B cell (primary cell): ENCODE data around the gene MBOAT1. TPM values are rescaled to one million over a fixed set of nuclear protein-coding genes. Genes with fewer than 3 reads are reported as not detected.

ENCODE experiments used
- ATAC-seq: fragments of 200-7000 bp; cut with Tn5 transposase; one replicate; pipeline ENCODE4 v1.10.0; 2021; ENCODE audit warnings: low read depth, mild to moderate bottlenecking, moderate number of reproducible peaks, moderate library complexity
- CTCF ChIA-PET: fragments of 350-600 bp; sonication (Branson Sonifier 250); formaldehyde crosslinking; loops from one replicate; lab custom pipeline; 2021; ENCODE audit warnings: antibody characterized with exemption, inconsistent platforms; lab: Charles Lee
- POLR2A ChIA-PET: fragments of 350-600 bp; sonication (Branson Sonifier 250); formaldehyde crosslinking; loops from one replicate; lab custom pipeline; 2021; ENCODE audit warnings: antibody characterized with exemption; lab: Charles Lee
- DNase-seq: peaks from one replicate; pipeline ENCODE4 v3.0.0; 2013
- H2AFZ ChIP-seq: 2 replicates; pipeline ENCODE4 v1.6.1; 2012; ENCODE audit warnings: mild to moderate bottlenecking, low read depth, low read length; ENCODE audit not compliant: insufficient read depth, poor library complexity, severe bottlenecking
- H3K27ac ChIP-seq, 2 donors: 1 replicate in 1 of 2; 2 replicates in 1 of 2; pipeline ENCODE4 v1.5.1; 2012 to 2013; ENCODE audit warnings: low read length in 2 of 2, mild to moderate bottlenecking in 2 of 2, moderate library complexity in 1 of 2
- H3K27me3 ChIP-seq, 4 experiments: fragments of 200-600 bp in 1 of 4; sonication (generic) in 1 of 4; replicated peaks in 1 of 4; 1 replicate in 2 of 4; 2 replicates in 2 of 4; pipeline versions ENCODE4 v1.6.1 to v1.7.0; 2013 to 2016; ENCODE audit warnings: low read length in 3 of 4, mild to moderate bottlenecking in 2 of 4, mixed read lengths in 1 of 4, moderate library complexity in 1 of 4; ENCODE audit not compliant: insufficient read depth in 4 of 4, control insufficient read depth in 3 of 4; ENCODE audit errors: control extremely low read depth in 1 of 4
- H3K36me3 ChIP-seq, 2 experiments: replicated peaks in 1 of 2; 1 replicate in 1 of 2; 2 replicates in 1 of 2; pipeline versions ENCODE4 v1.6.1 to v1.7.1; 2013; ENCODE audit warnings: low read length in 1 of 2; ENCODE audit not compliant: insufficient read depth in 2 of 2, control insufficient read depth in 1 of 2; ENCODE audit errors: control extremely low read depth in 1 of 2, extremely low read depth in 1 of 2
- H3K4me1 ChIP-seq, 2 donors: fragments of 200-600 bp in 1 of 2; sonication (generic) in 1 of 2; 1 replicate in 1 of 2; 2 replicates in 1 of 2; pipeline versions ENCODE4 v1.5.1 to v1.6.1; 2013 to 2017; ENCODE audit warnings: low read length in 2 of 2; ENCODE audit not compliant: control insufficient read depth in 2 of 2, insufficient read depth in 2 of 2
- H3K4me2 ChIP-seq: replicated peaks from 2 replicates; pipeline ENCODE3; 2012; ENCODE audit warnings: mild to moderate bottlenecking, low read depth, low read length; ENCODE audit not compliant: poor library complexity, severe bottlenecking
- H3K4me3 ChIP-seq, 5 experiments: fragments of 200-600 bp in 1 of 5; sonication (generic) in 1 of 5; 1 replicate in 3 of 5; 2 replicates in 2 of 5; pipeline versions ENCODE4 v1.5.1 to v1.7.0; 2011 to 2016; ENCODE audit warnings: low read length in 4 of 5, mild to moderate bottlenecking in 4 of 5, low read depth in 2 of 5, control low read depth in 1 of 5, moderate library complexity in 1 of 5; ENCODE audit not compliant: insufficient read depth in 1 of 5; ENCODE audit errors: control extremely low read depth in 1 of 5, extremely low read depth in 1 of 5
- H3K79me2 ChIP-seq: fragments of 200-600 bp; sonication (generic); one replicate; pipeline ENCODE4 v1.6.0; 2016; ENCODE audit warnings: low read length; ENCODE audit not compliant: control insufficient read depth, insufficient read depth
- H3K9ac ChIP-seq: fragments of 200-600 bp; sonication (generic); 2 replicates; pipeline ENCODE4 v1.6.1; 2017; ENCODE audit warnings: mild to moderate bottlenecking, low read length, moderate library complexity
- H3K9me3 ChIP-seq, 3 donors: one replicate each; pipeline versions ENCODE4 v1.6.1 to v1.7.1; 2013; ENCODE audit warnings: low read length in 2 of 3; ENCODE audit not compliant: control insufficient read depth in 2 of 3, insufficient read depth in 1 of 3; ENCODE audit errors: control extremely low read depth in 1 of 3
- H4K20me1 ChIP-seq: 2 replicates; pipeline ENCODE4 v1.6.0; 2012; ENCODE audit warnings: mild to moderate bottlenecking, low read length; ENCODE audit not compliant: insufficient read depth, control insufficient read depth, poor library complexity, severe bottlenecking
- H3K27ac Mint-ChIP-seq: one replicate; pipeline ENCODE4 v1.8.0; 2021; ENCODE audit warnings: mixed read lengths
- H3K27me3 Mint-ChIP-seq: one replicate; pipeline ENCODE4 v1.8.0; 2021; ENCODE audit warnings: mixed read lengths
- H3K4me1 Mint-ChIP-seq: one replicate; pipeline ENCODE4 v1.8.0; 2021; ENCODE audit warnings: mixed read lengths
- H3K4me3 Mint-ChIP-seq: one replicate; pipeline ENCODE4 v1.8.0; 2021; ENCODE audit warnings: mixed read lengths
- H3K9me3 Mint-ChIP-seq: one replicate; pipeline ENCODE4 v1.8.0; 2022; ENCODE audit warnings: mixed read lengths; ENCODE audit not compliant: insufficient read depth
- EZH2 ChIP-seq: IDR thresholded peaks from 2 replicates; pipeline ENCODE4 v1.6.1; 2012; ENCODE audit warnings: borderline replicate concordance, low read depth, mild to moderate bottlenecking, moderate library complexity, low read length; ENCODE audit not compliant: insufficient read depth, poor library complexity, severe bottlenecking
- WGBS: methylation state at CpG from one replicate; pipeline ENCODE4 v1.1.5; 2013; ENCODE audit warnings: missing lambda C conversion rate; ENCODE audit not compliant: insufficient coverage; 5-methylcytosine and 5-hydroxymethylcytosine counted together
- intact Hi-C: fragments of 100-400 bp; cut with micrococcal nuclease; formaldehyde crosslinking; loops from one replicate; pipeline ENCODE4 v1.10.0; 2022
- polyA plus RNA-seq: library from polyadenylated mRNA; depleted of rRNA; stranded (reverse); fragments of >200 nt; gene quantifications from 2 replicates; pipeline ENCODE4 v1.2.3, GENCODE V29; 2012
- total RNA-seq, 2 donors: library from RNA; stranded (reverse); fragments of 120-200 nt in 1 of 2; gene quantifications; 1 replicate in 1 of 2; 2 replicates in 1 of 2; pipeline versions ENCODE4 v1.2.3 to v1.2.4, GENCODE V29; 2013 to 2022
- TF ChIP-seq, protein P1 (sequence below): fragments of 200-600 bp; IDR thresholded peaks from one replicate; pipeline ENCODE4 v1.8.0; 2022; ENCODE audit warnings: antibody characterized with exemption, mild to moderate bottlenecking

MBOAT1 gene
- total and polyA plus RNA-seq, 2 donors (not counting 1 experiment from before 2014, with no cell fraction given) = 5.4 to 8.1 TPM

- Histone ChIP-seq H3K4me1 (no peaks in the 10 kb centered on the region), H3K4me2 (no peak overlapping the region), H3K36me3 (peaks cover 0 to 17% of the 10 kb centered on the region in 2 experiments), H3K79me2 (no peaks in the 10 kb centered on the region), H3K27me3 (no peaks in the 10 kb centered on the region), H3K9me3 (no peaks in the 10 kb centered on the region), H3K4me3 (no peak overlapping the region), H3K9ac (no peak overlapping the region), H4K20me1 (no peaks in the 10 kb centered on the region), H3K27ac (no peak overlapping the region), H2AFZ (no peak overlapping the region)
- ATAC-seq = no peak
- TF ChIP-seq, protein P1, sequence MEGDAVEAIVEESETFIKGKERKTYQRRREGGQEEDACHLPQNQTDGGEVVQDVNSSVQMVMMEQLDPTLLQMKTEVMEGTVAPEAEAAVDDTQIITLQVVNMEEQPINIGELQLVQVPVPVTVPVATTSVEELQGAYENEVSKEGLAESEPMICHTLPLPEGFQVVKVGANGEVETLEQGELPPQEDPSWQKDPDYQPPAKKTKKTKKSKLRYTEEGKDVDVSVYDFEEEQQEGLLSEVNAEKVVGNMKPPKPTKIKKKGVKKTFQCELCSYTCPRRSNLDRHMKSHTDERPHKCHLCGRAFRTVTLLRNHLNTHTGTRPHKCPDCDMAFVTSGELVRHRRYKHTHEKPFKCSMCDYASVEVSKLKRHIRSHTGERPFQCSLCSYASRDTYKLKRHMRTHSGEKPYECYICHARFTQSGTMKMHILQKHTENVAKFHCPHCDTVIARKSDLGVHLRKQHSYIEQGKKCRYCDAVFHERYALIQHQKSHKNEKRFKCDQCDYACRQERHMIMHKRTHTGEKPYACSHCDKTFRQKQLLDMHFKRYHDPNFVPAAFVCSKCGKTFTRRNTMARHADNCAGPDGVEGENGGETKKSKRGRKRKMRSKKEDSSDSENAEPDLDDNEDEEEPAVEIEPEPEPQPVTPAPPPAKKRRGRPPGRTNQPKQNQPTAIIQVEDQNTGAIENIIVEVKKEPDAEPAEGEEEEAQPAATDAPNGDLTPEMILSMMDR = no peak
- no peak for TF ChIP-seq EZH2
- ChIA-PET POLR2A (no interaction called here), CTCF (interaction anchor here (1.1 kb wide), 1 partner anchor 22 kb away, joined by 3 read pairs; no protein-coding TSS in a partner anchor)
- no peaks in the 10 kb centered on the region for H3K27me3 Mint-ChIP-seq
- no peak for DNase-seq
- intact Hi-C loops = no loop called here
- no peak overlapping the region for H3K27ac Mint-ChIP-seq
- H3K9me3 Mint-ChIP-seq = no peaks in the 10 kb centered on the region
- 91% methylated on average over 5 of the region's 8 CpGs for WGBS
- no peak overlapping the region for H3K4me3 Mint-ChIP-seq
- H3K4me1 Mint-ChIP-seq = no peaks in the 10 kb centered on the region
Observed at GRCh38 chr6:20102397-20103073, 109.7 kb downstream of the MBOAT1 start.

- H4K20me1 ChIP-seq = no peaks in the 10 kb centered on the region
- H3K4me3 ChIP-seq = no peak overlapping the region
- POLR2A ChIA-PET = no interaction called here
- no peaks in the 10 kb centered on the region for H3K9me3 Mint-ChIP-seq
- H3K9ac ChIP-seq = no peak overlapping the region
- no peak overlapping the region for H3K27ac Mint-ChIP-seq
- H3K27me3 ChIP-seq = no peaks in the 10 kb centered on the region
- H3K27me3 Mint-ChIP-seq = no peaks in the 10 kb centered on the region
- peaks cover 0 to 6% of the 10 kb centered on the region in 2 experiments for H3K36me3 ChIP-seq
- no peak for DNase-seq
- CTCF ChIA-PET = interaction anchor here (1.8 kb wide), 1 partner anchor 9 kb away, joined by 6 read pairs; no protein-coding TSS in a partner anchor
- H3K9me3 ChIP-seq = no peaks in the 10 kb centered on the region
- H3K4me1 Mint-ChIP-seq = no peaks in the 10 kb centered on the region
- H3K4me1 ChIP-seq = no peaks in the 10 kb centered on the region
- H2AFZ ChIP-seq = no peak overlapping the region
- no peak for ATAC-seq
- TF ChIP-seq, protein P1 = no peak
- TF ChIP-seq EZH2 = no peak
- 95% methylated on average over 4 of the region's 5 CpGs for WGBS
- H3K4me2 ChIP-seq = no peak overlapping the region
- H3K4me3 Mint-ChIP-seq = no peak overlapping the region
- intact Hi-C loops = no loop called here
- H3K79me2 ChIP-seq = no peaks in the 10 kb centered on the region
- H3K27ac ChIP-seq = no peak overlapping the region
Observed at GRCh38 chr6:20099156-20099555, 113.1 kb downstream of the MBOAT1 start.
